Stimulated activated CD8-positive, alpha-beta memory T cell treated with anti-CD3 and anti-CD28 coated beads, Interleukin-7, amount 100 ng/mL, for 4 hours (primary cell): Measurements from ENCODE around the gene MAOA.
"Not testable (repeated sequence)": the region's sequence is repeated elsewhere in the genome, so short reads cannot be mapped to it uniquely, and the experiment has no call there.

ENCODE experiments used
- DNase-seq, 2 donors: peaks; one replicate each; pipeline ENCODE4 v3.0.0-alpha.2; 2020; ENCODE audit warnings: low read depth in 2 of 2

MAOA gene

DNA sequence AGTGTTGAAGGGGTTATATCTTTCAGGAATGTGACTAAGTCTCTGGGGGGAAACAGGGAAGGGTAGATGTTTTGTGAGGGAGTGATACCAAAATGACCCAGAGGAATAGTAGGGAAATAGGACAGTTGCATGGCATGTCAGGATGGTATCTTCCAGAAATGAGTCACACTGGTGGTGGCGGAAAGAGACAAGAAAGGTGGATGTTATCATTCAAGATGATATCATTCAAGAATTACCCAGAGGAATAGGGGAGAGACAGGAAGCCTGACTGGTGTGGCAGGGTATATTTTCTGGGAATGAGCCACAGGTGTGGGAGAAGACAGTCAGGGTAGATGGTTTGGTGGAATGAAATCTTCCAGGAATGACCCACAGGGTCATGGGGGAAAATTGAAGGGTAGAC is 61.1 kb downstream of the MAOA start:
- no peak for DNase-seq

DNA sequence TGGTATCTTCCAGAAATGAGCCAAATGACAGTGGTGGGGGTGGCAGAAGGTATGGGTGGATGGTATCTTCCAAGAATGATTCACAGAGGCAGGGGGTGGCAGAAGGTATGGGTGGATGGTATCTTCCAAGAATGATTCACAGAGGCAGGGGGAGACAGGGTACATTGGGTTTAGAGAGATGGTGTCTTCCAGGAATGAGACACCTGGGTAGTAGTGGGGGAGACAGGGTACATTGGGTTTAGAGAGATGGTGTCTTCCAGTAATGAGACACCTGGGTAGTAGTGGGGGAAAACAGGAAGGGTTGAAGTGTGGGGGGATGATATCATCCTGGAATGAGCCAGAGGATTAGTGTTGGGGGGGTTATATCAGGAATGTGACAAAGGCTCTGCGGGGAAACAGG is 62.0 kb downstream of the MAOA start:
- DNase-seq = no peak

DNA sequence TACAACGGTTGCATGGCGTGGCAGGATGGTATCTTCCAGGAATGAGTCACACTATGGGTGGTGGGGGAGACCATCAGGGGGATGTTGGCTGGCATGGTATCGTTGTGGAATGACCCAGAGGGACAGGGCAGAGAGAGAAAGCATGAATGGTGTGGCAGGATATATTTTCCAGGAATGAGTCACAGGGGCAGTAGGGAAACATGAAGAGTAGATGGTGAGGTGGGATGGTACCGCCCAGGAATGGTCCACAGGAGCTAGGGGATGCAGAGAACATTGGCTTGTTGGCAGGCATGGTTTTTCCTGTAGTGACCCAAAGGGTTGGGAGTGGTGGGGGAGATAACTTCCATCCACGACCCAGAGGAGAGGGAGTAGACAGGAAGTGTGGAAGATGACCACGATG is 62.4 kb downstream of the MAOA start:
- DNase-seq = no peak

DNA sequence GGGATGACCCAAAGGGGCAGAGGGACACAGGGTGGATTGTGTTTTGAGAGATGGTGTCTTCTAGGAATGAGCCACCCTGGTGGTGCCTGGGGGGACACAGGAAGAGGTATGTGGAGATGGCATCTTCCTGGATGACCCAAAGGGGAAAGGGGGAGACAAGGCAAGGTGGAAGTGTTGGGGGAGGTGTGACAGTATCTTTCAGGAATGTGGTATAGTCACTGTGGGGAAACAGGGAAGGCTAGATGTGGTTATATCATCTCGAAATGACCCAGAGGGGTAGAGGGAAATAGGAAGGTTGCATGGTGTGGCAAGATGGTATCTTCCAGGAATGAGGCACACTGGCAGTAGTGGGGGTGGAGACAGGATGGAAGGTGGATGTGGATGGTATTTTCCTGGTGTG is 62.9 kb downstream of the MAOA start:
- no peak for DNase-seq

DNA sequence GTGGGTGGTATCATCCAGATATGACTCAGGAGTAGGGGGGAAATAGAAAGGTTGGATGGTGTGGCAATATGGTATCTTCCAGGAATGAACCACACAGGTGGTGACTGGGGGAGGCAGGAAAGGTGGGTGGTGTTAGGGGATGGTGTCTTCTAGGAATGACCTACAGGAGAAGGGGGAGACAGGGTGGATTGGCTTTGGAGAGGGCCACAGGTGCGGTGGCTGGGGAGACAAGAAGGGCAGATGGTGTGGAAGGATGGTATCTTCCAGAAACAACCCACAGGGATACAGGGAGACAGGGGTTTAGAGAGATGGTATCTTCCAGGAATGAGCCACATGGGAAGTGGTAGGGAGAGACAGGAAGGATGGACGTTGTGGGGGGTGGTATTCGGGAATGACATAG is 64.0 kb downstream of the MAOA start:
- DNase-seq = no peak

DNA sequence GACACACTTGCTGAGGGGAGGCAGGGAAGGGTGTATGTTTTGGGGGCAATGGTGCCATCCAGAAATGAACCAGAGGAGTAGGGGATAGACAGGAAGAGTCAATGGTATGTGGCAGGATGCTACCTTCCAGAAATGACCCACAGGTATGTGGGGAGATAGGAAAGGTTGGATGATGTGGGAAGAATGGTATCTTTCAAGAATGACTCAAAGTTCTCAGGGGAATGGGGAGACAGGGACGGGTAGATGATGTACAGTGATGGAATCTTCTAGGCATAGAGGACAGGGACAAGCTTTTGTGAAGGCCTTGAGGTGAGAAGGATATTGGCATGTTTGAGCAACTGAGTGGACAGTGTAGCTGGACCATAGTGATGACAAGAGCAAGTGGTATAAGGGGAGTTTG is 64.9 kb downstream of the MAOA start:
- DNase-seq = no peak

DNA sequence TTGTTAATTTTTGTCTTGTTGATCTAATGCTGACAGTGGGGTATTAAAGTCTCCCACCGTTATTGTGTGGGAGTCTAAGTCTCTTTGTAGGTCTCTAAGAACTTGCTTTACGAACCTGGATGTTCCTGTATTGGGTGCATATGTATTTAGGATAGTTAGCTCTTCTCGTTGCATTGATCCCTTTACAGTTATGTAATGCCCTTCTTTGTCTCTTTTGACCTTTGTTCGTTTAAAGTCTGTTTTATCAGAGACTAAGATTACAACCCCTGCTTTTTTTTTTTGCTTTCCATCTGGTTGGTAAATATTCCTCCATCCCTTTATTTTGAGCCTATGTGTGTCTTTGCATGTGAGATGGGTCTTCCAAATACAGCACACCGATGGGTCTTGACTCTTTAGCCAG is 69.1 kb downstream of the MAOA start:
- DNase-seq = not testable (repeated sequence)

DNA sequence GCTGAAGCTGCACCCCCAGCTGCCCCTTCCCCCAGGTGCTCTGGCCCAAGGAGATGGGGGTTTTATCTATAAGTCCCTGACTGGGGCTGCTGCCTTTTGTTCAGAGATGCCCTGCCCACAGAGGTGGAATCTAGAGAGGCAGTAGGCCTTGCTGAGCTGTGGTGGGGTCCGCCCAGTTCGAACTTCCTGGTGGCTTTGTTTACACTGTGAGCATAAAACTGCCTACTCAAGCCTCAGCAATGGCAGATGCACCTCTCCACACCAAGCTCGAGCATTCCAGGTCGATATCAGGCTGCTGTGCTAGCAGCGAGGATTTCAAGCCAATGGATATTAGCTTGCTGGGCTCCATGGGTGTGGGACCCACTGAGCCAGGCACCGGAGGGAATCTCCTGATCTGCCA is 71.2 kb downstream of the MAOA start:
- not testable (repeated sequence) for DNase-seq

DNA sequence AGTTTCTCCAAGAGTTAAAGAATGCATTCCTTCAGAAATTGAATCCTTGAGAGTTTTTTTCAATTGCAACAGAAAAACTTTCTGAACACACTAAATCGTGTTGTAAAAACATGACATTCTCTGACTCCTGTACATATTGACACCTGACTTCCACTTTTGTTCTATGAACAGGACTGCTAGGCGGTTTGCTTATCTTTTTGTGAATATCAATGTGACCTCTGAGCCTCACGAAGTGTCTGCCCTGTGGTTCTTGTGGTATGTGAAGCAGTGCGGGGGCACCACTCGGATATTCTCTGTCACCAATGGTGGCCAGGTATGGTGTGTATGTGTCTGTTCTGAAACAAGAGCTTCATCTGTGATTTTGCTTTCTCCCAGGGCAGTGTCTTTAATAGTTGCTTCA is 71.9 kb downstream of the MAOA start:
- no peak for DNase-seq

DNA sequence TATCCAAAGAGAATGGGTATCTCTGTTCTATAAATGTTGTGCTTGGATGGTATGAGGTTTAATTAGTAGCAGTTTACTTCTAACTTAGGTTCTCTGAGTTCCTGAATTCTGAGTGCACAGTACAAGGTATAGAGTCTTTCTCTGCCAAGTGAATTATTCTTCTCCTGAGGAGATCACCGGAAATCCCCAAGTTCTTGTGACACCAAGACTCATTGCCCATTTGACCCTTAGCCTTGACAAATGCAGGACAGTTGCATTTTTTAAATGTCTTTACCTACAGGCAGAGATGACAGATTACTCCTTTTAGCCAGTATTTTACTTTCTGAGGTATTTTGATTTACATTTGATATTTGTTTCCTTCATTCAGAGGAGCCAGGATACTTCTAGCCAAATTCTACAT is 72.9 kb downstream of the MAOA start:
- no peak for DNase-seq

DNA sequence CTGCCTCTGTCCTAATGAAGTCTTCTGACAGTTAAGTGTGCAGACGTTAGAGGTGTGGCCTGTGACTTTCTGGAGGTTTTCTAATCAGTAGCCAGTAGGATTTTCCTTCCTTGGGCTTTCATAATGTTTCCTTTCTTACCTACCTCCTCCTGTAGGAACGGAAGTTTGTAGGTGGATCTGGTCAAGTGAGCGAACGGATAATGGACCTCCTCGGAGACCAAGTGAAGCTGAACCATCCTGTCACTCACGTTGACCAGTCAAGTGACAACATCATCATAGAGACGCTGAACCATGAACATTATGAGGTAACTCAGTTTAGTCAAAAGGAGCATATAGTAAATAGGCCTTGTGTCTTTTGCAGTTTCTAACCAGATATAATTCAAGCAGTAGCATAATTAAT is 75.0 kb downstream of the MAOA start:
- DNase-seq = no peak

DNA sequence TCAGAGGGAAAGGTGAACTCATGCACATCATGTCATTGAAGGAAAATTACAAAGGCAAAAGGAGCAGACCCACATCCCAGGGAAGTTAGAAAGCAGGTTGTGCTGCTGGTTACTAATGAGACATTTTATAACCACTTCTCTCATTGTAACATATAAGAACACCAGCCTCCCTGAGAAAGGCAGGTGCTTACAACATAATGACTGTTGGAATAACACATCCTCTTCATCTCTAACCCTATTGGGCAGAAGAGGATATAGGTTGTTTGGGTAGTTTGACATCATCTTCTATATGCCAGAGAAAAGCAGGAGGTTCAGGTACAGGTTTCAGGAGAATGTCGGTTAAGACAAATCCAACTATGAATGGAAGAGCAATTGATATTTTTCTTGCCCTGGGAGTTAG is 77.6 kb downstream of the MAOA start:
- DNase-seq = no peak

DNA sequence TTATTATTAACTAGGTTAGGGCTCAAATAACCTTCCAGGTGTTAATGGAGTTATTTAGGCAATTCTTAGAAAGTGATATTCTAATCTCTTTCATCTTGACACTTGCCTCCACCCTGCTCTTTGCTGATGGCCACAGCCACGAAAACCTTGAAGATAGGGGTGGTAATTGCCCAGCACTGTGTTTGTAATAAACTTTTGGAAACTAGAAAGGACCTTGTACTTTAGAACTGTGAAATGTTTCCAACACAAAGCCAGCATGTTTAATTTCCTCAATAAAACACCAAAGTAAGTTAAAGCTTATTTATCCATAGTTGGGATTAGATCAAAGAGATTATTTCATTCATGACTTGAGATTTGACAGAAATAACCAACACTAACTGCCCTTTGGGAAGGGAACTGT is 78.3 kb downstream of the MAOA start:
- DNase-seq = no peak

DNA sequence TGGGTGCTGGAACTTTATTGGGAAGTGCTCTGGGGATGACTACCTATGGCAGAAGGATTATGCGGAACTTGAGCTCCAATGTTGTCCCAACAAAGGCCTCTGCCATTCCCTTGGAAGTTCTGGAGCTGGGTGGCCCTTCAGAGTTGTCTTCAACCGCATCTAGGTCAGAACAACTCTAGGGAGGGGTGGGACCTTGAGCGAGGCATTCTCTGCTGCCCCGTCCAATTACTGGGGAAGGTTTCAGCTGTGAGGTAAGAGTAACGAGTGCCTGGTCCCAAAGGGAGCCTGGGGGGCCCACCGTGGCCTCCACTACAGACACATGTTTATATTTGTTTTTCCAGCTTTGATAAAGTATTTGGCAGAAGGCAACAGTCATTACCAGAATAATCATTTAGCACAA is 79.4 kb downstream of the MAOA start:
- DNase-seq = no peak

DNA sequence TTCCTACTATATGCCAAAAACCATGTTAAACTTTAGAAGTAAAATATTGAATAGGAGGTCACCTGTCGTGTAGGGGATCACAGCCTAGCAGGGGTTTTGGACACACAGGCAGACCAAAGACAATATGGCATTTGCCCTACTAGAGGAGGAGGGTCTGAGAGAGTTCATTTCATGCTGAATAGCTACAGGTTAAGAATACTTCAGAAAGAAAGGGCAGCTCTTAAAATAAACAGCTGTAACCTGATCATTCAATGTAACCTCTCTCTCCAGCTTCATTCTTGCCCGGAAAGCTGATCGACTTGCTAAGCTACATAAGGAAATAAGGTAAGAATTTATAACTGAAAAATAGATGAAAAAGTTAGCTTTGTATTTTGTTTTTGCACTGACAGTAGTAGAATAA is 79.9 kb downstream of the MAOA start:
- no peak for DNase-seq

DNA sequence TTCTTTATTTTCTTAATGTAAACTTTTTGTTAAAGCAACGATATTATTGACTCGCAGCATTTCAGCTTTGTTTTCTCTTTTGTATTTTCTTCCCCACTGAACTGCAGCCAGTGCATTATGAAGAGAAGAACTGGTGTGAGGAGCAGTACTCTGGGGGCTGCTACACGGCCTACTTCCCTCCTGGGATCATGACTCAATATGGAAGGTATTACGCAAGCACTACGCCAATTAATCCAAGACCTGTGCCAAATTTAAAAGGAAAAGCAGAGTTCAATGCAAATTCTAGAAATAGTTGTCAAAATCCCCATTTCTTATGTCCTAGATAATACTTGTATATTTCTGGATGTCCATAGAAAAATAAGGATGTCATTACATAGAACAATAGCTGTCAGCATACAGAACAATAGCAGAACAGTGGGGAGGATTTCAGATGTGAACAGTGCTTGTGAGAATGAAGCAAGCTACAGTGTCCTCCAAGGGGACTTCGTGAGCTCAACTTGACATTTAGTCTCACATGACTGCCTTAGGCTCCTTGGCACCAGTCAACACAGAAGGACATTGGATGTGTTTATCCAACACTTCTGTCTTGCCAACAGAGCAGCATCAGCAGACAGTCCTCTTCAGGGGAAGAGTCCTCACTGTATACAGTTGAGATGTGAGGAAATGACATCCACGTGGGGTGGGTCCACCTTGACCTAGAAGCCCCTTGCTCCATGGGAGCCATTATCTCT is 85.9 kb downstream of the MAOA start:
- DNase-seq = no peak

DNA sequence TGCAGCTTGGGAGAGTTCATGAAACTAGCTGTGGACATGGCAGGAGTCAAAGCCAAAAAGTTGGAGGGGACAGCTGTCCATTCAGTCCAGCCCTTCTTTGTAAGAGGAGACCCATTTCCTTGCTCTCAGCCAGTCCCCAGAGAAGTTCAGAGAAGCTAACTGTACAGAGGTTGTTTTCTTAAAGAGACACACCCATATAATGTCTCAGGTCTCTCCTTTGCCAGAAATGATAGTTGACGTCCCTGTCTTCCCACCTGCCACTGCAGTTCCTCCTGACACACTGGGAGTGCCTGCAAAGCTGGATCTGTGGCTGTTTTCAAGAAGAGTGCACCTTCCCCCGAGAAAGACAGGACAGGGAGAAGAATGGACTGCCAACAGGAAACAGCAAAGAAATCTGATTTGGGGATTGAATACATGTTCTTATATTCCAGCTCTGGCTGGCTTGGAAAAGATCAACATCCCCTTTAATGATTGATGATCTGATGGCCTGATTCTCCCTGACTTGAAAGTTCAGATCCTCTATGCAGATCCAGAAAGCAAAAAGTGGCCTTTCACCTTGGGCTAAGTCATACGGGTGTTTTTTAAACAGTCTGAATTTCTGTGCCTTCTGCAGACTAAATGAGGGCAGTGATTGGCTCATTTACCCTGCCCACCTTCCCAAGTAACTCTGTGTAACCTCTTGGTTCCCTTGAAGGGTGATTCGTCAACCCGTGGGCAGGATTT is 87.2 kb downstream of the MAOA start:
- DNase-seq = no peak

DNA sequence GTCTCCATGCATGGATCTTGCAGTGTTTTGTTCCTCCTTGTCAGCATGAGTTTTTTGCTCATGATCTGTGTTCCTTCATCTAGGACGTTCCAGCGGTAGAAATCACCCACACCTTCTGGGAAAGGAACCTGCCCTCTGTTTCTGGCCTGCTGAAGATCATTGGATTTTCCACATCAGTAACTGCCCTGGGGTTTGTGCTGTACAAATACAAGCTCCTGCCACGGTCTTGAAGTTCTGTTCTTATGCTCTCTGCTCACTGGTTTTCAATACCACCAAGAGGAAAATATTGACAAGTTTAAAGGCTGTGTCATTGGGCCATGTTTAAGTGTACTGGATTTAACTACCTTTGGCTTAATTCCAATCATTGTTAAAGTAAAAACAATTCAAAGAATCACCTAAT is 88.2 kb downstream of the MAOA start:
- DNase-seq = no peak

DNA sequence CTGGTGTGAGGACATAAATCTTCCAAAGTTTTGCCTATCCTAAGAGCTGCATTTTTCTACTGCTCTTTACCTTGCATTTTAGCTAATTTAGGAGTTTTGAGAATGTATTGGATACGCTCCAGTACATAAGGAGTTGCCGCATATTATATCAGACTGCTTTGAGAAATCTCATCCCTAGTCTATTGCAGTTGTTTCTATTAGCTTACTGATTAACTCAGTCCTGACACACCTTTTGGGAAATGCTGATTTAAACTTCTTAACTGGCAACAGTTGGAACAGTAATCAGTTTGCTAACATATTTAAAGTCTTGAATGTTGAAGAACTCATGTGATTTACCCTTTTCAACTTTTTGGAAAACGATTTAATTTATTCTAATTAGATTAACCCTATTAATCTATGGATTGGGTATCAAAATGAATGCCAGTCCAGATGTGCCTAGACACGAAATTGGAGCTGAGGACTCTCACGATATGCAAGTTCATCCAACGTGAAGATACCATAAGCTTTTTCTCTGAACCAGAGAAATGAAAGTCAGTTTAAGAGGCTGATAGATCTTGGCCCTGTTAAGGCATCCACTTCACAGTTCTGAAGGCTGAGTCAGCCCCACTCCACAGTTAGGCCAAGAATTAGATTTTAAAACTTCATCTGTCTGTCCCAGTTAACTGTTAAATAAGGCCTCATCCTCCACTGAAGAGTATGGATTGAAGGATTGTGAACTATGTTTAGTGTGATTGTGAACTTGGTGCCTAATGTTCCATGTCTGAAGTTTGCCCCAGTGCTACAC is 90.0 kb downstream of the MAOA start:
- no peak for DNase-seq

DNA sequence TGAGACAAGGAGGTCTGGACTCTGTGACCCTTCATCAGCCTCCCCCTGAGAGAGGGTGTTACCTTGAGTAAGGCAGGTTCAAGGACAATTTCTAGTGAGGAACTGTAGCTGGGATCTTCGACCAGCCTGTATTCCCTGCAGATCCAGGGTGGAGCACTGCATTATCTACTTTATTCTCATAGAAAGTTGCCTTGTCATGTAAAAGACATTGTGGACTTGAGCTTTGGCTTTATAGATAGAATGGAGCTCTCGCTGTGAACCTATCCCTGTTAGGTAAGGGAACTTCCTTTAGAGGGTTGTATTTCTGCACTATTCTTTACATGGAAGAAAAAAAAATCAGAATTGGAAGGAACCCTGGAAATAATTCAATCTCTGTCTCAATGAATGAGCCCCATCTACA is 91.4 kb downstream of the MAOA start:
- no peak for DNase-seq

DNA sequence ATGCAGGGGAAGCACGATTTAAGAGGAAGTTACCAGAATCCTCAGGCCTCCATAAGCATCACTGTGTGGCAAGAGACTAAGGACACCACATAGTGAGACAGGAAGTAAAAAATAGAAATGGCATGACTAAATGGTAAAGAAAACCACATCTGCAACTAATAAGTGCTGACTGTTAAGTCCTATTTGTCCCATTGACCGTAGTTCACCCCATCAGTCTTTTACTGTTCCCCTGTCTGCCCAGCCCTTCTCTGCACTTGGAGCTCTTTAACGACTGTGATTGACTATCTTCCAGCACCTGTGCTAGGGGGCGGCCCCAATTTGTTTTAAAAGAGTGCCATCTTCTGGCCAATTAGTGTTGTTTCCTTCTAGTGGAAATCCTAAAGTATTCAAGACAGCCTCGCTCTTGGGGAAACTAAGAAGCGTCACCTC is 94.2 kb downstream of the MAOA start:
- peak; percentile 5 to 6 for DNase-seq

DNA sequence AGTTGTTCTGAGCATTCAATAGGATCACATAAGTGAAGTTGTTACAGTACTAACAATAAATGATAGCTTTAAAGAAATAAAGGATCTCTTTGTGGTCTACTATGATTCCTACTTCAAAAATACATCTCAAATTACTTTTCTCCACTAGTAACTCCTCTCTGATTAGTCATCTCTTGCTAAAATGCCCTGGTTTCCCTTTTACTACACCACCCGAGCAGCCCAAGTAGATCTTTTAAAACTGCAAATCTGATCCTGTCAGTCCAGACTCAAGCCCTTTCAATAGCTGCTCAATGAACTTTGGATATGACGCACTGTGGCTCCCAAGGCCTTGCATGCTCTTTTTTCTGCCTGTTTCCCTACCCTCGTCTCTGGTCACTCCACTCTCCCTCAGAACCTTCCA is 97.5 kb downstream of the MAOA start:
- no peak for DNase-seq

DNA sequence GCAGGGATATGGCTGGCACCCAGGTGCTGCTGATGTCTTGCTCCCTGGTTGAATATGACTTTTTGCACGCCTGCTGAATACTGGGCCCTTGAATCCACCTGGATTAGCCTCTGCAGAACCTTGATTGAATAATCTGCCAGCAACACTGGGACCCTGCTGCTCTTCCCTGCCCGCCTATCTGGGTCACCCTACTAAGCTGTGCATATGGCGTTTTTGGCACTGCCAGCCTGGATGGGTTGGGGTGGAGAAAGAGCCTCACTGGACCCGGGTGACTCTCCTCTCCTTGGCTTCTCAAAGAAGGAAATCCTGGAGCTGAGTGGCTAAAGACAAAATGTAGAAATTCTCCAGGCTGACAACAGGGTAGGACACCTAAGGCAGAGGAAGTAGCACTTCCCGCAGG is 100.0 kb downstream of the MAOA start:
- no peak for DNase-seq
